Measurements from ENCODE around the gene IGFBP1.

GRCh38 chr7:45922810-45923209 lies 34.5 kb downstream of the IGFBP1 start:
- TF ChIP-seq POLR2A (IDR thresholded peaks at IDR 0.05) = no peak
- TF ChIP-seq CTCF (IDR thresholded peaks at IDR 0.05) = no peak

Measured in upper lobe of left lung (tissue), 4 donors.